HG02588 (cell line): ENCODE results near the gene SYNGR4.

Experiments
- ATAC-seq: cut with Tn5 transposase; IDR thresholded peaks from one replicate; pipeline ENCODE4 v1.9.1; 2021; ENCODE audit warnings: mild to moderate bottlenecking, moderate library complexity; ENCODE audit not compliant: unreplicated experiment

Gene SYNGR4

GRCh38 chr19:48424694-48425219 is 60.6 kb downstream of the SYNGR4 start:
- no peak for ATAC-seq
